Effector memory CD8-positive, alpha-beta T cell (primary cell): Measurements from ENCODE around the gene BICDL2.
"Not testable (repeated sequence)": the region's sequence is repeated elsewhere in the genome, so short reads cannot be mapped to it uniquely, and the experiment has no call there.

Experiments
- ATAC-seq: fragments of 150-1000 bp; cut with Tn5 transposase; replicated peaks from 2 replicates; pipeline ENCODE4 v1.10.0; 2021; ENCODE audit warnings: mild to moderate bottlenecking, moderate library complexity
- DNase-seq, 3 experiments: peaks; one replicate each; pipeline ENCODE4 v3.0.0; 2021
- H3K27ac Mint-ChIP-seq, 2 donors: one replicate each; pipeline ENCODE4 v1.8.0; 2022; ENCODE audit warnings: mild to moderate bottlenecking in 2 of 2, mixed read lengths in 2 of 2, moderate library complexity in 2 of 2
- H3K27me3 Mint-ChIP-seq, 2 donors: one replicate each; pipeline ENCODE4 v1.8.0; 2022; ENCODE audit warnings: mixed read lengths in 2 of 2
- H3K36me3 Mint-ChIP-seq: one replicate; pipeline ENCODE4 v1.8.0; 2022; ENCODE audit warnings: mild to moderate bottlenecking, moderate library complexity, mixed read lengths; ENCODE audit not compliant: insufficient read depth
- H3K4me1 Mint-ChIP-seq, 2 donors: one replicate each; pipeline ENCODE4 v1.8.0; 2022; ENCODE audit warnings: low read depth in 2 of 2, mixed read lengths in 2 of 2
- H3K4me3 Mint-ChIP-seq, 2 donors: one replicate each; pipeline ENCODE4 v1.8.0; 2022; ENCODE audit warnings: mild to moderate bottlenecking in 2 of 2, mixed read lengths in 2 of 2, moderate library complexity in 2 of 2
- H3K9me3 Mint-ChIP-seq, 2 donors: one replicate each; pipeline ENCODE4 v1.8.0; 2022; ENCODE audit warnings: mixed read lengths in 2 of 2

Gene BICDL2

DNA sequence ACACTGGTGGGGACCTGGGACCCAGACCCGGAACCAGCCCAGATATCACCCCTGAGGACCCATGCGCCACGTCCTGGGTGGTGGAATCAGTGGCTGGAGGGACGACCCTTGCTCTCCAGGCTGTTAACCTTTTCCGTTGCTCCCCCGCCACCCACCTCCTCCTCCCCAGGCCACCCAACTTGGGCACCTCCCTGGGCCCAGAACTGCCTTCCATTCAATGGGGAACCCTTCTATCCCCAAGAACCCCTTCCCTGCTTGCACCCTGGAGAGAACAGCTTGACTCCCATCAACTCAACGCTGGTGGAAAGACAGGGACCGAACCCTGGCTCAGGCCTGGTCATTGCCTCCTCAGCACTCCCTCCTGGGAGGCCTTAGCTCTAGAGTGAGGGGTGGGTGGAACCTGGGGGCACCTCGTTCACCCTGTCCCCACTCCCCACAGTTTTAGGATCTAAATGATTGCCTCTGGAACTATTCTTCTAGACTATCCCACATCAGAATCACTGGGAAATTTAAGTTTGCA, 23.0 kb upstream of the BICDL2 start:
- Mint-ChIP-seq H3K27ac (peak overlapping the region; percentile 94 to 96), H3K4me3 (peak overlapping the region; percentile 91 to 92), H3K4me1 (peaks cover 51 to 53% of the 10 kb centered on the region in 2 donors), H3K9me3 (no peaks in the 10 kb centered on the region), H3K27me3 (no peaks in the 10 kb centered on the region), H3K36me3 (peaks cover 12% of the 10 kb centered on the region)
- DNase-seq = no peak
- no peak for ATAC-seq

DNA sequence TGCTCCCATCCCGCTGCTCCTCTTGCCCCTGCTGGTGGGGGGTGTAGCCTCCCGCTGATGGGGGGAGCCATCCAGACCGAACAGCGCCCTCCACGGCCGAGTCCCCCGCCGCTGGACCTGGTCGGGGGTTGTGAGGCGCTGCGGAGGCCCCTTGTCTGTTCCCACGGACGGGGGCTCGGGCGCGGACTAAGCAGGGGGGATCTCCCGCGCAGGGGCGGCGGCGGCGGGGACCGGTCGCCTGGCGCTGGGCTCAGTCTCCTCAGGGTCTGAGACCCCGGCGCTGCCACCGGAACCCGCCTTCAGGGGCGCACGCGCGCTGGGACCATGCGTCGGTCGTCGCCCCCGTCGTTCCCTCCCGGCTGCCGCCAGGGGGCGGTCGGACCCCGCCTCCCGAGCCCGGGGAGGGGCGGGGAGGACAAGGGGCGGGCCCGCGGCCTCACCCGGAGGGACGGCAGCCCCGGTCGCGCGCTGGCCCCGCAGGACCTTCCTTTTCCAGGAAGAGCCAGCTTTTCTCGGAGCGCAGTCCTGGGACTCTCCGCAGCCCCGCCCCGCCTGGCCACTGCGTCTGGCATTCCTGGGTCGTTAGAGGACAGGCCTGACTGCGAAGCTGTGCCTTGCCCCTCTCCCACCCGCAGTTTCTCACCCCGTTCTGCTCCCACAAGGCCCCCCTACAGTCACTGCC, 22.4 kb upstream of the BICDL2 start:
- peak overlapping the region; percentile 91 to 92 for H3K4me3 Mint-ChIP-seq
- peak overlapping the region; percentile 94 to 96 for H3K27ac Mint-ChIP-seq
- no peaks in the 10 kb centered on the region for H3K27me3 Mint-ChIP-seq
- peak; percentile 85 for ATAC-seq
- H3K4me1 Mint-ChIP-seq = peaks cover 52% of the 10 kb centered on the region in 2 donors
- H3K36me3 Mint-ChIP-seq = peaks cover 14% of the 10 kb centered on the region
- peak; percentile 82 to 90 (median 89) for DNase-seq
- H3K9me3 Mint-ChIP-seq = no peaks in the 10 kb centered on the region

DNA sequence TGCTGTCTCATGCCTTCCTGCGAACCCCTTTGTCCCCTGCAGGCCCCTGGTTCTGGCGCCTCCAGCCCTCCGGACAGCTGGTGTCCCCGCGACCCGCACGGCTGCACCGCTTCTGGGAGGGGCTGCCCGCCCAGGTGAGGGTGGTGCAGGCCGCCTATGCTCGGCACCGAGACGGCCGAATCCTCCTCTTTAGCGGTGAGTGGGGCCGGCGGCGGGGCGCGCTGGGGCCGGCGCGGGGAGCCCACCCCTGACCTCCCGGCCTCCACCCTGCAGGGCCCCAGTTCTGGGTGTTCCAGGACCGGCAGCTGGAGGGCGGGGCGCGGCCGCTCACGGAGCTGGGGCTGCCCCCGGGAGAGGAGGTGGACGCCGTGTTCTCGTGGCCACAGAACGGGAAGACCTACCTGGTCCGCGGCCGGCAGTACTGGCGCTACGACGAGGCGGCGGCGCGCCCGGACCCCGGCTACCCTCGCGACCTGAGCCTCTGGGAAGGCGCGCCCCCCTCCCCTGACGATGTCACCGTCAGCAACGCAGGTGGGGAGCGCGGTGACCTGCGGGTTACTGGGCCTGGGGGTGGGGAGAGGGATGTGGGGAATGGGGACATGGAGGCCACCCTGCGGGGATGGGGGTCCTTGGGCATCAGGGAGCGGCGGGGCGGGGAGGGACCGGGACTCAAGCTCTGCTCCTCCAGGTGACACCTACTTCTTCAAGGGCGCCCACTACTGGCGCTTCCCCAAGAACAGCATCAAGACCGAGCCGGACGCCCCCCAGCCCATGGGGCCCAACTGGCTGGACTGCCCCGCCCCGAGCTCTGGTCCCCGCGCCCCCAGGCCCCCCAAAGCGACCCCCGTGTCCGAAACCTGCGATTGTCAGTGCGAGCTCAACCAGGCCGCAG, 21.6 kb upstream of the BICDL2 start:
- DNase-seq (peak in 2 of 3 experiments; percentile 30 to 51), ATAC-seq (peak; percentile 54)
- Mint-ChIP-seq H3K4me1 (peaks cover 53 to 54% of the 10 kb centered on the region in 2 donors), H3K27ac (peak overlapping the region; percentile 60 to 96), H3K9me3 (no peaks in the 10 kb centered on the region), H3K27me3 (no peaks in the 10 kb centered on the region), H3K36me3 (peaks cover 18% of the 10 kb centered on the region), H3K4me3 (peak overlapping the region; percentile 91 to 92)

GRCh38 chr16:3057181-3058138, 20.7 kb upstream of the BICDL2 start:
- Mint-ChIP-seq H3K4me3 (peak overlapping the region; percentile 91 to 92), H3K4me1 (peaks cover 48 to 50% of the 10 kb centered on the region in 2 donors), H3K27ac (peak overlapping the region; percentile 91), H3K36me3 (peaks cover 19% of the 10 kb centered on the region), H3K9me3 (no peaks in the 10 kb centered on the region), H3K27me3 (no peaks in the 10 kb centered on the region)
- no peak for ATAC-seq
- DNase-seq = no peak

DNA sequence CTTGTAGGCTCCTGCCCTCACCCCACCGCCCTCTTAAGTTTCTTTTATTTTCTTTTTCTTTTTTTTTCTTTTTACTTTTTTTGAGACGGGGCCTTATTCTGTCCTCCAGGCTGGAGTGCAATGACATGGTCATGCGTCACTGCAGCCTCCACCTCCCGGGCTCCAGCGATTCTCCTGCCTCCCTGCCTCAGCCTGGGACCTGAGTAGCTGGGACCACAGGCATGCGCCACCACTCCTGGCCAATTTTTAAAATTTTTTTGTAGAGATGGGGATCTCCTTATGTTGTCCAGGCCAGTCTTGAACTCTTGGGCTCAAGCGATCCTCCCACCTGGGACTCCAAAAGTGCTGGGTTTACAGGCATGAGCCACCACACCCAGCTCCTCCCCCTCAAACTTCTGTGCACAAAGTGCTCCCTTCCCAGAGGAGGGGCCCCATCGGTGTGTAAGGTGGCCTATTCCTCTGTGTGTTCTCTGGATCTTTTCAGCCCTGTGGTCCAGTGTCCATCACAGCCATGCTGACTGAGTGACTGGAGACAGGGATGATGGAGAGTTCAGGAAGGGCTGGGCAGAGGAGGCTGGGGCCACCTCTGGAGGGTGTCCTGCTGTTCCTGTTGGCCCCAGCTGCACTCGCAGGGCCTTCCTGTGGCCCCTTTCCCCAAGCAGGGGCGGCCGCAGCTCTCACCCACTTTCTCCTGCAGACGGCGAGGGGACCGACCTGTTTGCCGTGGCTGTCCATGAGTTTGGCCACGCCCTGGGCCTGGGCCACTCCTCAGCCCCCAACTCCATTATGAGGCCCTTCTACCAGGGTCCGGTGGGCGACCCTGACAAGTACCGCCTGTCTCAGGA, 19.8 kb upstream of the BICDL2 start:
- H3K36me3 Mint-ChIP-seq = peaks cover 22% of the 10 kb centered on the region
- no peaks in the 10 kb centered on the region for H3K9me3 Mint-ChIP-seq
- peak overlapping the region; percentile 91 for H3K27ac Mint-ChIP-seq
- ATAC-seq (no peak), DNase-seq (no peak)
- peak overlapping the region; percentile 91 to 92 for H3K4me3 Mint-ChIP-seq
- H3K27me3 Mint-ChIP-seq = no peaks in the 10 kb centered on the region
- peaks cover 52 to 55% of the 10 kb centered on the region in 2 donors for H3K4me1 Mint-ChIP-seq

GRCh38 chr16:3055734-3056115, 19.0 kb upstream of the BICDL2 start:
- H3K36me3 Mint-ChIP-seq = peaks cover 22% of the 10 kb centered on the region
- not testable (repeated sequence) for H3K9me3 Mint-ChIP-seq, ATAC-seq, DNase-seq, H3K27me3 Mint-ChIP-seq
- H3K27ac Mint-ChIP-seq = peak overlapping the region; percentile 87 to 91
- H3K4me1 Mint-ChIP-seq = peaks cover 55 to 59% of the 10 kb centered on the region in 2 donors
- peak overlapping the region; percentile 79 to 91 for H3K4me3 Mint-ChIP-seq

GRCh38 chr16:3054965-3055733, 18.4 kb upstream of the BICDL2 start:
- Mint-ChIP-seq H3K36me3 (peaks cover 22% of the 10 kb centered on the region), H3K27me3 (no peaks in the 10 kb centered on the region), H3K9me3 (no peaks in the 10 kb centered on the region), H3K4me1 (peaks cover 56 to 59% of the 10 kb centered on the region in 2 donors), H3K4me3 (peak overlapping the region; percentile 79 to 91), H3K27ac (peak overlapping the region; percentile 87 to 91)
- ATAC-seq = no peak
- DNase-seq = no peak

DNA sequence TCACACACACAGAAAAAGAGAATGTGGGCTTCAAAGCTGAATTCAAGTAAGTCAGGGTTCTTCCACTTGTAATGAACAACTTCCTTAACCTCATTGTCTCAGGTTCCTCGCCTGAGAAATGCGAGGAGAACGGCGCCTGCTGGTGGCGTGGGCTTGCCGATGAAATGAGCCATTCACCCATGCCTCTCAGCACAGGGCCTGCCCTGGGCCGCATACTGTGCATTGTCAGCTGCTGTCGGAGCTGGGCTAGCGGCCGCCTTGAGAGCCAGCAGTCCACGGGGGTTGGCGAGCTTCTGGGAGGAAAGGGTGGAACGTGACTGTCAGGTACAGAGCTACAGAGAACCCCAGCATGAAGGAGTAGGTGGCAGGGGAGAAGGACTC, 16.6 kb upstream of the BICDL2 start:
- H3K9me3 Mint-ChIP-seq, H3K27me3 Mint-ChIP-seq, DNase-seq, H3K27ac Mint-ChIP-seq: not testable (repeated sequence)
- peak; percentile 34 for ATAC-seq
- Mint-ChIP-seq H3K4me1 (peaks cover 52 to 61% of the 10 kb centered on the region in 2 donors), H3K4me3 (peak overlapping the region in 1 of 2 donors; percentile 57), H3K36me3 (peaks cover 18% of the 10 kb centered on the region)

DNA sequence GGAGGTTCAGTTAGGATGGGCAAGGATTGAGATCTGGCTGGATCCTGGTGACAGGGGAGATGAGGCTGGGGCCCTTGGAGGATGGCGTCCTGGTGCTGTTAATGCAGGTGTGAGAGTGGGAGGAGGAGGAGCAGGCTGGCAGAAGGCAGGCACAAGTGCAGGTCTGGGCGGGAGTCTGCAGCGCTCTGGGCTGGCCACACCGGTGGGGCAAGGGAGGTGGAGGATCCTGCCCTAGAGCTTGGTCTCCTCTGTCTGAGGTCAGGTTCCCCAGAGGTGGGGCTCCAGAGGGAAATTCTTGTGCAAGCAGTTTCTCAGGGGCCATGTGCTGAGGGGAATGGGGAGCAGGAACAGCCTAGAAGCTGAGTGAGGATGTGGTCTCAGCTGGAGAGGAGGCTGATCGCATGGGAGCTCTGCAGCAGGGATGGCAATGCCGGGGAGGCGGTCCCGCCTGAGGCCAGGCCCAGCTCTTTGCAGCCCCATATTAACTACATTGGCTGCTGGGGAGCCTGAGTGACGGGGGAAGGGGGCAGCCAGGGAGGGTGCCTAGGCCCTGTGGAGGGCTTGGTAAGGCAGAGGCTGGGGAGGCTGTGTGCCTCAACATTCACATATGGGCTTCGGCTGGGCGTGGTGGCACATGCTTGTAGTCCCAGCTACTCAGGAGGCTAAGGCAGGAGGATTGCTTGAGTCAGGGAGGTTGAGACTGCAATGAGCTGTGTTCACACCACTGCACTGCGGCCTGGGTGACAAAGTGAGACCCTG, 16.0 kb upstream of the BICDL2 start:
- ATAC-seq = peak; percentile 48
- H3K27me3 Mint-ChIP-seq, DNase-seq, H3K4me3 Mint-ChIP-seq, H3K9me3 Mint-ChIP-seq: not testable (repeated sequence)
- H3K36me3 Mint-ChIP-seq = peaks cover 17% of the 10 kb centered on the region
- peak overlapping the region; percentile 46 to 76 for H3K27ac Mint-ChIP-seq
- peaks cover 52 to 66% of the 10 kb centered on the region in 2 donors for H3K4me1 Mint-ChIP-seq

- Mint-ChIP-seq H3K27ac (peak overlapping the region in 1 of 2 donors; percentile 46), H3K4me3 (no peak overlapping the region), H3K4me1 (peaks cover 42 to 56% of the 10 kb centered on the region in 2 donors), H3K36me3 (peaks cover 11% of the 10 kb centered on the region), H3K27me3 (no peaks in the 10 kb centered on the region), H3K9me3 (no peaks in the 10 kb centered on the region)
- no peak for DNase-seq
- ATAC-seq = no peak
Measured at GRCh38 chr16:3051494-3051893, 14.8 kb upstream of the BICDL2 start.

DNA sequence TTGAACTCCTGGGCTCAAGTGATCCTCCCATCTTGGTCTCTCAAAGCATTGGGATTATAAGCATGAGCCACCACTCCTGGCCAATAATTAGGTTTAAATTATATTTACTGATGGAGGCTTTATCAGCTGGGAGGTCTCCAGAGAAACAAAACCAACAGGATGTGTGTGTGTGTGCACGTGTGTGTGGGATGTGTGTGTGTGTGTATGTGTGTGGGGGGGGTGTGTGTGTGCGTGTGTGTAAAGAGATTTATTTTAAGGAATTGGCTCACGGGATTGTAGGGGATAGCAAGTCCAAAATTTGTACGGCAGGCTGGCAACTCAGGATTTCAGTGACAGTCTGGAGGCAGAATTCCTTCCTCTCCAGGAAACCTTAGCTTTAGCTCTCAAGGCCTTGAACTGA, 14.3 kb upstream of the BICDL2 start:
- Mint-ChIP-seq H3K9me3 (no peaks in the 10 kb centered on the region), H3K36me3 (peaks cover 11% of the 10 kb centered on the region), H3K27me3 (no peaks in the 10 kb centered on the region), H3K27ac (no peak overlapping the region), H3K4me1 (peaks cover 39 to 52% of the 10 kb centered on the region in 2 donors), H3K4me3 (no peak overlapping the region)
- DNase-seq (no peak), ATAC-seq (no peak)
